Measurements from ENCODE around the gene ASAH2B.

The ASAH2B gene

GRCh38 chr10:50798297-50798696 is 58.6 kb downstream of the ASAH2B start:
- no peak for DNase-seq (ENCODE audit: low read depth)

GRCh38 chr10:50799595-50799994 is 59.9 kb downstream of the ASAH2B start:
- no peak for DNase-seq (ENCODE audit: low read depth)

- no peak for DNase-seq (ENCODE audit: low read depth)
Observed at GRCh38 chr10:50805981-50806622, 66.4 kb downstream of the ASAH2B start.

- DNase-seq (ENCODE audit: low read depth) = no peak
Observed at GRCh38 chr10:50807851-50808776, 68.4 kb downstream of the ASAH2B start.

All from stimulated activated CD8-positive, alpha-beta memory T cell treated with anti-CD3 and anti-CD28 coated beads, Interleukin-4, amount 100 ng/mL, for 24 hours (primary cell).